HCEC 1CT (cell line): Measurements from ENCODE around the gene UBE2Z.

Experiments used
- DNase-seq: peaks from one replicate; pipeline ENCODE4 v3.0.0-alpha.2; 2017

The UBE2Z gene

GRCh38 chr17:48961516-48962233, 53.5 kb downstream of the UBE2Z start:
- DNase-seq, result peak; percentile 57

GRCh38 chr17:48970224-48970623, 62.0 kb downstream of the UBE2Z start:
- DNase-seq, result no peak

- no peak for DNase-seq
Measured at GRCh38 chr17:48970865-48971687, 62.9 kb downstream of the UBE2Z start.

- DNase-seq, result no peak
Measured at GRCh38 chr17:48972749-48973097, 64.5 kb downstream of the UBE2Z start.

- DNase-seq, result no peak
Measured at GRCh38 chr17:48973806-48974205, 65.6 kb downstream of the UBE2Z start.
